PC-9 (cell line): ENCODE measurements around the gene CALD1. TPM values are rescaled to one million over a fixed set of nuclear protein-coding genes. Genes with fewer than 3 reads are reported as not detected.
"Not testable (repeated sequence)": the region's sequence is repeated elsewhere in the genome, so short reads cannot be mapped to it uniquely, and the experiment has no call there.

Source experiments
- BruUV-seq: library from RNA; stranded (reverse); fragments of 400-500 nt; replicated peaks from 2 replicates; lab custom pipeline; 2021; lab: Mats Ljungman, UMichigan
- CTCF ChIA-PET: fragments of 300-600 bp; sonication (Branson Sonifier 250); formaldehyde crosslinking; loops from one replicate; lab custom pipeline; 2022; ENCODE audit warnings: antibody characterized with exemption; lab: Charles Lee
- POLR2A ChIA-PET: fragments of 300-600 bp; sonication (Branson Sonifier 250); formaldehyde crosslinking; loops from one replicate; lab custom pipeline; 2022; ENCODE audit warnings: antibody characterized with exemption; ENCODE audit not compliant: unreplicated experiment; lab: Charles Lee
- DNase-seq, 2 experiments: peaks; one replicate each; pipeline versions ENCODE4 v3.0.0 to v3.0.0-alpha.2; 2015 to 2022; ENCODE audit warnings: mixed read lengths in 1 of 2
- H2AFZ ChIP-seq: fragments of 200-600 bp; sonication (generic); 2 replicates; pipeline ENCODE4 v1.8.1; 2017; ENCODE audit warnings: antibody characterized with exemption
- H3F3A ChIP-seq: fragments of 200-600 bp; sonication (generic); 2 replicates; pipeline ENCODE4 v1.8.1; 2017; ENCODE audit warnings: antibody characterized with exemption, mild to moderate bottlenecking, low read depth; ENCODE audit not compliant: insufficient read depth
- H3K27ac ChIP-seq: fragments of 200-600 bp; sonication (generic); 2 replicates; pipeline ENCODE4 v1.6.1; 2016; ENCODE audit warnings: mixed run types
- H3K27me3 ChIP-seq: fragments of 200-600 bp; sonication (generic); 2 replicates; pipeline ENCODE4 v1.6.1; 2016; ENCODE audit warnings: low read depth, mixed run types; ENCODE audit not compliant: insufficient read depth
- H3K36me3 ChIP-seq: fragments of 200-600 bp; sonication (generic); 2 replicates; pipeline ENCODE4 v1.6.1; 2016; ENCODE audit warnings: low read depth, mixed run types
- H3K4me1 ChIP-seq: fragments of 200-600 bp; sonication (generic); replicated peaks from 2 replicates; pipeline ENCODE4 v1.6.1; 2016; ENCODE audit warnings: mixed run types; ENCODE audit not compliant: insufficient read depth
- H3K4me2 ChIP-seq: fragments of 200-600 bp; sonication (generic); 2 replicates; pipeline ENCODE4 v1.6.1; 2017; ENCODE audit warnings: mixed run types
- H3K4me3 ChIP-seq: fragments of 200-600 bp; sonication (generic); 2 replicates; pipeline ENCODE4 v1.6.1; 2016; ENCODE audit warnings: mixed run types
- H3K79me2 ChIP-seq: fragments of 200-600 bp; sonication (generic); 2 replicates; pipeline ENCODE4 v1.6.1; 2017; ENCODE audit warnings: low read depth, mixed run types
- H3K9me2 ChIP-seq: fragments of 200-600 bp; sonication (generic); 2 replicates; pipeline ENCODE4 v1.8.1; 2017; ENCODE audit warnings: mild to moderate bottlenecking; ENCODE audit not compliant: insufficient read depth
- H3K9me3 ChIP-seq: fragments of 200-600 bp; sonication (generic); 2 replicates; pipeline ENCODE4 v1.8.1; 2016; ENCODE audit warnings: low read depth; ENCODE audit not compliant: insufficient read depth
- H4K20me1 ChIP-seq: fragments of 200-600 bp; sonication (generic); 2 replicates; pipeline ENCODE4 v1.8.1; 2017; ENCODE audit not compliant: insufficient read depth
- EZH2 ChIP-seq: fragments of 200-600 bp; sonication (generic); IDR thresholded peaks from 2 replicates; pipeline ENCODE4 v1.8.0; 2017; ENCODE audit warnings: antibody characterized with exemption, low read depth
- intact Hi-C: fragments of 100-400 bp; cut with micrococcal nuclease; formaldehyde crosslinking; loops from one replicate; pipeline ENCODE4 v1.10.0; 2022; ENCODE audit not compliant: unreplicated experiment
- total RNA-seq: library from RNA; stranded (reverse); gene quantifications from 2 replicates; pipeline ENCODE4 v1.2.3, GENCODE V29; 2021
- TF ChIP-seq, protein P1 (sequence below): fragments of 200-600 bp; sonication (generic); conservative IDR thresholded peaks from 2 replicates; pipeline ENCODE4 v1.6.1; 2017; ENCODE audit warnings: mixed run types, antibody characterized with exemption, mild to moderate bottlenecking, moderate library complexity

Gene CALD1
- total RNA-seq, 1 experiment from 2014 or later, result 84.4 TPM

DNA sequence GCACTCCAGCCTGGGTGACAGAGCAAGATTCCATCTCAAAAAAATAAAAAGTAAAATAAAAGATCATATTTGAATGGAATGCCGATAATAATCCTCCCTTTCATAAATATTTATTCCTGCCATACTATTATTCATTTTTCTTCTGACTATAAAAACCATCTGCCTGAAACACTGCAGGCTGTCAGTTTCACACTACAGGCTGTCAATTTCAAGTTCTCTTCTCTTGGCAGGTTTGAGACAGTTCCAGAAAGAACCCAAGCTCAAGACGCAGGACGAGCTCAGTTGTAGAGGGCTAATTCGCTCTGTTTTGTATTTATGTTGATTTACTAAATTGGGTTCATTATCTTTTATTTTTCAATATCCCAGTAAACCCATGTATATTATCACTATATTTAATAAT, 188.7 kb downstream of the CALD1 start:
- H3K4me2 ChIP-seq, result no peak overlapping the region
- H3K9me2 ChIP-seq, result no peaks in the 10 kb centered on the region
- no peak overlapping the region for H3K4me3 ChIP-seq
- TF ChIP-seq EZH2, result no peak
- TF ChIP-seq, protein P1, sequence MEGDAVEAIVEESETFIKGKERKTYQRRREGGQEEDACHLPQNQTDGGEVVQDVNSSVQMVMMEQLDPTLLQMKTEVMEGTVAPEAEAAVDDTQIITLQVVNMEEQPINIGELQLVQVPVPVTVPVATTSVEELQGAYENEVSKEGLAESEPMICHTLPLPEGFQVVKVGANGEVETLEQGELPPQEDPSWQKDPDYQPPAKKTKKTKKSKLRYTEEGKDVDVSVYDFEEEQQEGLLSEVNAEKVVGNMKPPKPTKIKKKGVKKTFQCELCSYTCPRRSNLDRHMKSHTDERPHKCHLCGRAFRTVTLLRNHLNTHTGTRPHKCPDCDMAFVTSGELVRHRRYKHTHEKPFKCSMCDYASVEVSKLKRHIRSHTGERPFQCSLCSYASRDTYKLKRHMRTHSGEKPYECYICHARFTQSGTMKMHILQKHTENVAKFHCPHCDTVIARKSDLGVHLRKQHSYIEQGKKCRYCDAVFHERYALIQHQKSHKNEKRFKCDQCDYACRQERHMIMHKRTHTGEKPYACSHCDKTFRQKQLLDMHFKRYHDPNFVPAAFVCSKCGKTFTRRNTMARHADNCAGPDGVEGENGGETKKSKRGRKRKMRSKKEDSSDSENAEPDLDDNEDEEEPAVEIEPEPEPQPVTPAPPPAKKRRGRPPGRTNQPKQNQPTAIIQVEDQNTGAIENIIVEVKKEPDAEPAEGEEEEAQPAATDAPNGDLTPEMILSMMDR, result no peak
- H4K20me1 ChIP-seq, result no peaks in the 10 kb centered on the region
- no peaks in the 10 kb centered on the region for H3F3A ChIP-seq
- no peaks in the 10 kb centered on the region for H3K27me3 ChIP-seq
- no TSS peak for BruUV-seq
- H3K4me1 ChIP-seq, result no peaks in the 10 kb centered on the region
- no peak overlapping the region for H2AFZ ChIP-seq
- ChIA-PET CTCF (no interaction called here), POLR2A (no interaction called here)
- H3K36me3 ChIP-seq, result no peaks in the 10 kb centered on the region
- no peaks in the 10 kb centered on the region for H3K79me2 ChIP-seq
- no peak for DNase-seq
- no peak overlapping the region for H3K27ac ChIP-seq
- intact Hi-C loops, result no loop called here
- no peaks in the 10 kb centered on the region for H3K9me3 ChIP-seq

DNA sequence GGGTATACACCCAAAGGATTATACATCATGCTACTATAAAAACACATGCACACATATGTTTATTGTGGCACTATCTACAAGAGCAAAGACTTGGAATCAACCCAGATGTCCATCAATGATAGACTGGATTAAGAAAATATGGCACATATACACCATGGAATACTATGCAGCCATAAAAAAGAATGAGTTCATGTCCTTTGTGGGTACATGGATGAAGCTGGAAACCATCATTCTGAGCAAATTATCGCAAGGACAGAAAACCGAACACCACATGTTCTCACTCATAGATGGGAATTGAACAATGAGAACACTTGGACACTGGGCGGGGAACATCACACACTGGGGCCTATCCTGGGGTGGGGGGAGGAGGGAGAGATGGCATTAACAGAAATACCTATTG, 202.2 kb downstream of the CALD1 start:
- H3K9me3 ChIP-seq, CTCF ChIA-PET, H3K4me3 ChIP-seq, H3K36me3 ChIP-seq, H3K4me1 ChIP-seq, DNase-seq, H4K20me1 ChIP-seq, H3K27ac ChIP-seq, BruUV-seq, H2AFZ ChIP-seq, H3K4me2 ChIP-seq, H3K9me2 ChIP-seq, POLR2A ChIA-PET, H3F3A ChIP-seq, H3K79me2 ChIP-seq: not testable (repeated sequence)
- H3K27me3 ChIP-seq, result peaks cover 13% of the 10 kb centered on the region; the same call in 1 of the 2 replicates
- intact Hi-C loops, result loop anchor here (10.0 kb wide), 1 partner anchor 163 kb away; the partner anchor contains the start of gene TMEM140

DNA sequence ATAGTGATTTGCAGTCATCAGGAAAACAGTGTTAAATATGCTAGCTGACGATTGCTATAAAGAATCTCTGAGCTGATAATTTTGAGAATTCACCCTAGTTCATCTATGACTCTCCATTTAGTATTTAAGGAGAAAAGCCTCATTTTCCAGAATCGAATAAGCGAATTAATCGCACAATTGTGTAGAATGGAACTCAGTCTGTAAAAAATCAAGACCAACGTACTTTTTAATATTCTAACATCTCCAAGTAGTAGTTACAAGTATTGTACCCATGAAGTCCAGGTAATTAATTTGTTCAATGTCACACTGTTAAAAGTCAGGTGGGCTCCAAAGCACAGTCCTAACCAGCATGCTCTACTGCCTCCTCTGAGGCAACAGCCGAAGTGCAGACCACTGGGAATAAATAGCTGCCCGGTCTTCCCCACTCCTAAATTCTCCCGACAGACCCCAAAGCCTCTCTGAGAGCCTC, 206.5 kb downstream of the CALD1 start:
- ChIA-PET POLR2A (interaction anchor here (0.6 to 0.7 kb wide), 4 partner anchors 100 to 1904 kb away, joined by 3 to 5 read pairs (median 4); partner anchors contain the start of gene CHCHD3), CTCF (no interaction called here)
- Histone ChIP-seq H3K9me3 (no peaks in the 10 kb centered on the region), H3K4me3 (peak overlapping the region; percentile 75), H3K9me2 (no peaks in the 10 kb centered on the region), H3K27ac (no peak overlapping the region), H3F3A (peaks cover 14% of the 10 kb centered on the region), H3K4me1 (peaks cover 18% of the 10 kb centered on the region), H3K27me3 (no peaks in the 10 kb centered on the region), H3K36me3 (0 out of 2 replicates have a peak, but pooled peaks cover 8% of the 10 kb centered on the region), H4K20me1 (no peaks in the 10 kb centered on the region), H2AFZ (peak overlapping the region; percentile 92), H3K4me2 (peak overlapping the region; percentile 85), H3K79me2 (peaks cover 25% of the 10 kb centered on the region)
- intact Hi-C loops, result loop anchor here (2.0 to 10.0 kb wide), 2 partner anchors 159 to 185 kb away; partner anchors contain the start of genes CYREN and TMEM140
- DNase-seq, result no peak
- TF ChIP-seq, protein P1, result no peak
- no peak for TF ChIP-seq EZH2
- no TSS peak for BruUV-seq
